Small intestine (tissue), 7 donors: ENCODE data around the gene GTF3C5. TPM values are rescaled to one million over a fixed set of nuclear protein-coding genes. Genes with fewer than 3 reads are reported as not detected.

ENCODE experiments used
- DNase-seq, 2 donors: peaks; one replicate each; pipeline versions ENCODE4 v3.0.0 to v3.0.0-alpha.2; 2013
- FAIRE-seq: peaks from 2 replicates; lab custom pipeline; 2012; peaks lifted over from hg19 to GRCh38; lab: Jason Lieb, UNC
- H3K27ac ChIP-seq, 3 donors: one replicate each; pipeline ENCODE4 v1.5.1; 2013; ENCODE audit warnings: low read length in 2 of 3, mild to moderate bottlenecking in 2 of 3, control low read depth in 1 of 3, inconsistent platforms in 1 of 3, low read depth in 1 of 3, moderate library complexity in 1 of 3
- H3K27me3 ChIP-seq, 3 donors: one replicate each; pipeline ENCODE4 v1.6.1; 2013; ENCODE audit warnings: low read length in 3 of 3, inconsistent platforms in 1 of 3; ENCODE audit not compliant: control insufficient read depth in 3 of 3, insufficient read depth in 3 of 3
- H3K36me3 ChIP-seq, 3 donors: one replicate each; pipeline ENCODE4 v1.6.1; 2013; ENCODE audit warnings: low read length in 3 of 3, inconsistent platforms in 1 of 3, low read depth in 1 of 3, mild to moderate bottlenecking in 1 of 3, moderate library complexity in 1 of 3; ENCODE audit not compliant: control insufficient read depth in 3 of 3, insufficient read depth in 2 of 3
- H3K4me1 ChIP-seq, 3 donors: one replicate each; pipeline ENCODE4 v1.6.1; 2013; ENCODE audit warnings: low read length in 2 of 3, inconsistent platforms in 1 of 3, low read depth in 1 of 3, mild to moderate bottlenecking in 1 of 3, moderate library complexity in 1 of 3; ENCODE audit not compliant: control insufficient read depth in 3 of 3, insufficient read depth in 2 of 3
- H3K4me3 ChIP-seq, 3 donors: one replicate each; pipeline ENCODE4 v1.5.1; 2013; ENCODE audit warnings: low read length in 3 of 3, control low read depth in 1 of 3, inconsistent platforms in 1 of 3, low read depth in 1 of 3, mild to moderate bottlenecking in 1 of 3, moderate library complexity in 1 of 3
- H3K9me3 ChIP-seq, 2 donors: one replicate each; pipeline ENCODE4 v1.6.1; 2013; ENCODE audit warnings: low read depth in 1 of 2, low read length in 1 of 2; ENCODE audit not compliant: control insufficient read depth in 2 of 2, insufficient read depth in 1 of 2
- WGBS, 3 donors: extraction: QIAGEN DNeasy Blood & Tissue Kit; methylation state at CpG; one replicate each; pipeline ENCODE4 v1.1.7; 2013; 5-methylcytosine and 5-hydroxymethylcytosine counted together
- polyA plus RNA-seq, 4 donors: library from polyadenylated mRNA; stranded (reverse) in 3 of 4; unstranded in 1 of 4; fragments of 200-250 nt in 3 of 4; fragments of 120-200 nt in 1 of 4; gene quantifications; one replicate each; pipeline versions ENCODE4 v1.2.1 to v1.2.3, GENCODE V29; 2013
- donor health status: healthy with polysubstance abuse.
- donor health status: control.
- donor health status: control.
- donor health status: Bipolar disorder and iron deficiency.
- donor health status: healthy.

GTF3C5 gene
- polyA plus RNA-seq, 4 donors: 37.3 to 56.0 (median 51.0) TPM

- WGBS, 3 donors: 50 to 56% (median 55%) methylated on average over 13 of the region's 13 CpGs
- peaks cover 0 to 14% (median 0%) of the 10 kb centered on the region in 3 donors for H3K4me1 ChIP-seq
- H3K9me3 ChIP-seq: no peaks in the 10 kb centered on the region
- FAIRE-seq (no peak), DNase-seq (no peak)
- peaks cover 0 to 6% (median 0%) of the 10 kb centered on the region in 3 donors for H3K27me3 ChIP-seq
- no peaks in the 10 kb centered on the region for H3K36me3 ChIP-seq
- H3K27ac ChIP-seq: no peak overlapping the region
- no peak overlapping the region for H3K4me3 ChIP-seq
Measured at GRCh38 chr9:133002147-133003070, 28.4 kb upstream of the GTF3C5 start.

GRCh38 chr9:133003071-133003461, 27.7 kb upstream of the GTF3C5 start:
- no peak overlapping the region for H3K4me3 ChIP-seq
- DNase-seq (no peak), FAIRE-seq (no peak)
- peaks cover 0 to 6% (median 0%) of the 10 kb centered on the region in 3 donors for H3K27me3 ChIP-seq
- no peaks in the 10 kb centered on the region for H3K9me3 ChIP-seq
- WGBS, 3 donors: 54 to 81% (median 59%) methylated on average over 13 of the region's 13 CpGs
- no peak overlapping the region for H3K27ac ChIP-seq
- H3K4me1 ChIP-seq: peaks cover 0 to 14% (median 0%) of the 10 kb centered on the region in 3 donors
- no peaks in the 10 kb centered on the region for H3K36me3 ChIP-seq

- 57 to 69% (median 65%) methylated on average over 9 of the region's 9 CpGs for WGBS, 3 donors
- H3K4me3 ChIP-seq: no peak overlapping the region
- H3K9me3 ChIP-seq: no peaks in the 10 kb centered on the region
- FAIRE-seq: no peak
- no peaks in the 10 kb centered on the region for H3K36me3 ChIP-seq
- no peak overlapping the region for H3K27ac ChIP-seq
- H3K4me1 ChIP-seq: peaks cover 0 to 14% (median 0%) of the 10 kb centered on the region in 3 donors
- no peak for DNase-seq
- peaks cover 0 to 6% (median 0%) of the 10 kb centered on the region in 3 donors for H3K27me3 ChIP-seq
Measured at GRCh38 chr9:133003671-133004090, 27.1 kb upstream of the GTF3C5 start.

GRCh38 chr9:133004091-133004998, 26.5 kb upstream of the GTF3C5 start:
- WGBS, 3 donors: 52 to 72% (median 63%) methylated on average over 9 of the region's 9 CpGs
- H3K27me3 ChIP-seq: peaks cover 0 to 6% (median 0%) of the 10 kb centered on the region in 3 donors

GRCh38 chr9:133004999-133005760, 25.6 kb upstream of the GTF3C5 start:
- Histone ChIP-seq H3K36me3 (no peaks in the 10 kb centered on the region), H3K4me1 (peaks cover 0 to 14% (median 0%) of the 10 kb centered on the region in 3 donors), H3K9me3 (no peaks in the 10 kb centered on the region), H3K27me3 (peaks cover 0 to 2% (median 0%) of the 10 kb centered on the region in 3 donors), H3K27ac (no peak overlapping the region), H3K4me3 (no peak overlapping the region)
- 83 to 89% (median 87%) methylated on average over 14 of the region's 14 CpGs for WGBS, 3 donors
- FAIRE-seq (no peak), DNase-seq (no peak)

More at GRCh38 chr9:133004091-133004998, 26.5 kb upstream of the GTF3C5 start:
- H3K9me3 ChIP-seq: no peaks in the 10 kb centered on the region
- no peak overlapping the region for H3K4me3 ChIP-seq
- DNase-seq (peak in 1 of 2 donors; percentile 26), FAIRE-seq (no peak)
- no peak overlapping the region for H3K27ac ChIP-seq
- H3K4me1 ChIP-seq: peaks cover 0 to 14% (median 0%) of the 10 kb centered on the region in 3 donors
- no peaks in the 10 kb centered on the region for H3K36me3 ChIP-seq

GRCh38 chr9:133005957-133006356, 24.8 kb upstream of the GTF3C5 start:
- FAIRE-seq: no peak
- 76 to 90% (median 88%) methylated on average over 3 of the region's 3 CpGs for WGBS, 3 donors

GRCh38 chr9:133006731-133007352, 24.0 kb upstream of the GTF3C5 start:
- FAIRE-seq (no peak), DNase-seq (no peak)
- Histone ChIP-seq H3K4me3 (no peak overlapping the region), H3K27me3 (peaks cover 0 to 2% (median 0%) of the 10 kb centered on the region in 3 donors), H3K36me3 (no peaks in the 10 kb centered on the region), H3K9me3 (peaks cover 0 to 3% of the 10 kb centered on the region in 2 donors), H3K4me1 (peaks cover 0 to 14% (median 0%) of the 10 kb centered on the region in 3 donors), H3K27ac (no peak overlapping the region)
- 74 to 92% (median 76%) methylated on average over 5 of the region's 5 CpGs for WGBS, 3 donors

More at GRCh38 chr9:133005957-133006356, 24.8 kb upstream of the GTF3C5 start:
- no peak overlapping the region for H3K4me3 ChIP-seq
- DNase-seq: no peak
- H3K27me3 ChIP-seq: peaks cover 0 to 2% (median 0%) of the 10 kb centered on the region in 3 donors
- H3K4me1 ChIP-seq: peaks cover 0 to 14% (median 0%) of the 10 kb centered on the region in 3 donors
- H3K9me3 ChIP-seq: peaks cover 0 to under 1% of the 10 kb centered on the region in 2 donors
- no peaks in the 10 kb centered on the region for H3K36me3 ChIP-seq
- H3K27ac ChIP-seq: no peak overlapping the region
